ENCODE data around the gene TNIK. TPM values are rescaled to one million over a fixed set of nuclear protein-coding genes. Genes with fewer than 3 reads are reported as not detected.

Gene TNIK
- total RNA-seq (2014; rRNA removed; shearing (Covaris generic)) = 5.8 and 6.7 TPM in 2 replicates

DNA sequence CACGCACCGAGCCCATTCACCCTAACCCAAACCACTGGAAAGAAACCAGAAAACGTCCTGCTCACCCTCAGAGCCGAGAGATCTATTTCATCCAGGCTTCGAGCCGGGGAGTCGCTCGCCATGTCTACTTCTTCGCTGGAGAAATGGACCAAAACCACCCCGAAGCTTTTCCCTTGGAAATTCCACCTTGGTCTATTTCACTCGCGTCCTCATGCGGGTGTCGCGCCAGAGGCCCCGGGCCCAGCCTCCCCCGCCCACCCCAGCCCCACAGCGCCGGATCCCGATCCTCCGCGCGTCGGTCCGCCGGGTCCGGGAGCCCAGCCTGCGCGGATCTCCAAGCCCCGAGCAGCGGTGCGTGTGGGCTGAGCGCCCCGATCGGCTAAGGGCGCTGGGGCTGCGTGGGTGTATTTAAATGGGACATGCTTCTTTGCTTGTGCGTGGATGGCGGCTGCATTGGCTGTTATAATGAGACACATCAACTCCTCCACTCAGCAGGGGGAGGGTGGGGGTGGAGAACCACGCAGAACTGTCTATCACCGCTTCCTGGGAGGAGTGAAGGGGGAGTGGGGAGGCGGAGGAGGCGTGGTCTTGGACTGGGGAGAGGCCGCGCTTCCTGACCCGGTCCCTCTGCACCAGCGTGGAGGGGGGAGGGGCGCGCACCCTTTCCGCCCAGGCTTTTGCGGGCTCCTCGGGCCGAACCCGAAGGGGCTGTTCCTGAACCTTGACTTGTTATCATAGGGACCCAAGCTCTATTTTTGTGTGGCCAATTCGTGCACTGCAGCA lies at the start of gene TNIK:
Gene TNIK (minus strand): TSS at position 464 of the 783 bp plus-strand sequence. CDS start 342 bp downstream, at position 122.
- peak; percentile 92 for DNase-seq (ENCODE audit: low read depth)

DNA sequence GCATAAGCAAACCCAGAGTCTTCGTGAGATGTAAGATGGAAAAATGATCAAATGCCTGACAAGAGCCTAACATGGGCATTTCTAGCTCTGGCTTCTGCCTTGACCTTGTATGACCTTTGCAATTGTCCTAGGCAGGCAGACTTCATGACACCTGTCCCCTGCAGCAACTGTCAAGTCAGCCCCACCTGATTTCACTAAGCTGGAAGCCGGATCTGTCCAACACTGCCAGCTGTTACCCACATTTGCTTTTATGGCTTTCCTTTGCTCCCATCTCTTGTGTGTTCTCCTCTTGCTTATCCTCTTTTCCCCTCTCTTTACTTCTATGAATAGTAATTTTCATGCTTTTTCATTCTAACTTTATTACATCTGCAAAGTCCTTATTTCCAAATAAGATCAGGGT lies 48.5 kb upstream of the TNIK start:
- no peak for DNase-seq (ENCODE audit: low read depth)

DNA sequence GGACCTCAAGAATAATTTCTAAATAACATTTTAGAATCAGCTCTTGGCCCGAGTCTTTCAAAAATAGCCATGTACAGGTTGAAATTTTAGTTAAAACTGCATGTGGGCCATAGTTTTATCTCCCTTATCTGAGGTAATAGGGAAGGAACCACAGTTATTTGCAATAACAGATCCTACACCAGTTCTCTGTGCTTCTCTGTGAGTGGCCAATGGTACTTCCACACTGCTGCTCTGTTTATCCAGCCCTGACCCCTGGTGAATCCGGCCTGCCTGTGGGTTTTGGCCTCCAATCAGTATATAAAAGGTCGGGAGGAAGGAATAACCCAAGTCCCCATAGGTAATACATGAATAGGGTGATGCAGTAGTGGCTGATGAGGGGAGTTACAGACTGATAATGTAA lies 48.0 kb upstream of the TNIK start:
- DNase-seq (ENCODE audit: low read depth) = no peak

DNA sequence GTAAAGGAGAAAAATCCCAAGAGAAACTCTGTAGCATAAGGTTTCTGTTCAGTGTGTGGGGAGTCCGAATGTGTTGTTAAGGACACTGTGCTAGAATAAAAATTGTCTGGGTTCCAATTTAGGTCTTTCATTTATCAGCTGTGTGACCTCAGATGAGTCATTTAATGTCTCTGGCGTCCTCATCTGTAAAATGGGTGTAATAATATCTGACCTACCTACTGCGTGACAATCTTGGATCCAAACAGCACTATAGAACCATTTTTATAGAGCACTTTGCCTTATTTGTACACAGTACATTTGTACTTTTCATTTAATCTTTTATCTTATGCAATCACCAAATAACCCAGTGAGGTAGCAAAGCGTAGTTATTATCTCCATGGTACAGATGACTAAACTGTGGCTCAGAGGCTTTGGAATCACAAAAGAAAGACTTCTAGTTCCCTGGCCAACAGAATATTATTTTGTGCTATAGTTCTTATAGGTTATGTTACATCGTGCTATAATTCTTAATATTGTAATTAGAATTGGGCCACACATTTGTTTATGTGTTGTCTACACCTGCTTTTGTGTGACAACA lies 46.6 kb upstream of the TNIK start:
- DNase-seq (ENCODE audit: low read depth) = no peak

DNA sequence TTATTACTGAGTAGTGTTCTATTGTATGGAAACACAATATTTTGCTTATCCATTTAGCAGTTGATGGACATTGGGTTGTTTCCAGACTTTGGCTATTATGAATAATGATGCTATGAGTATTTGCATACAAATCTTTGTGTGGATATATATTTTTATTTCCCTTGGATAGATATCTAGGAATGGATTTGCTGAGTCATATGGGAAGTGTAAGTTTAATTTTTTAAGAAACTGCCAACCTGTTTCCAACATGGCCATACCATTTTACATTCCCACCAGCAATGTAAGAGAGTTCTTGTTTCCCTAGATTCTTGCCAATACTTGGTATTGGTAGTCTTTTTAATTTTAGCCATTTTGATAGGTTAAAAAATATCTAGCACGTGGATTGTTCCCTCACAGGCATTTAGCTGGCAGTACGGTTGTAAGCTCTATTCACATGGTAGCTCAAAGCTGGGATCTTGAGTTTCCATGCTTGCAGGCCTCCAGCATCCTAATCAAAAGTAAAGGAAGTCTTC lies 45.7 kb upstream of the TNIK start:
- DNase-seq (ENCODE audit: low read depth) = no peak

DNA sequence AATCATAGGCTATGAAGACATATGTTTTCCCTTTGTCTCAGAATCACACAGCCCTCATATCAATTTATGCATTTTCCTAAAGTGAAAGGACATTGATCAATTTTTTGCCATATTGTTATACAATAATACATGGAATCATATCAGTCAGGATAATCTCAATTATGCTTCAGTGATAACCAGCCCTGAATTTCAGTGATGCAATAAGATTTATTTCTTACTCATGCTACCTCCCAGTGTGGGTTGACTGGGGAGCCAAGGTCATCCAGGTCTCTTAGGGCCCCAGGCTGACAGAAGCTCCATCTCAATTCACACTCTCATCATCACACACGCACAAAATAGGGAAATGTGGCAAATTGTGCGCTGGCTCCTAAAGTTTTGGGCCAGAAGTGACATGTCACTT lies 44.2 kb upstream of the TNIK start:
- no peak for DNase-seq (ENCODE audit: low read depth)

DNA sequence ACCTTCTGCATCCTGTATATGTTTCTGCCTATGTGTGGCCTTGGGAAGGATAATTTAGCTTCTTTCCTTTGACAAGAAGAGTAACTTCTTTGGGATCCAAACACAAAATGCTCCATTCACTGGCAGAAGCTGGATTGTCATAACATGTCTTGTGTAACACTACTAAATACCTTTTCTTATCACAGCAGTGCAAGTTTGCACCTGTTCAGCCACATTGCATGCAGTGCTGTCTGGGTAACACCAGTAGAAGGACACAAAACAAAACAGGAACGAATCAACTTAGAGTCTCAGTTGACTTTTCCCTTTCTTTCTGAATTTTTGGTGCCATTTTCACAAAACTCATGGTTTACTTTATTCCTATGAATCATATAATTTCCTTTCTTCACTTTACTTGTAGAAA lies 43.6 kb upstream of the TNIK start:
- DNase-seq (ENCODE audit: low read depth) = no peak

DNA sequence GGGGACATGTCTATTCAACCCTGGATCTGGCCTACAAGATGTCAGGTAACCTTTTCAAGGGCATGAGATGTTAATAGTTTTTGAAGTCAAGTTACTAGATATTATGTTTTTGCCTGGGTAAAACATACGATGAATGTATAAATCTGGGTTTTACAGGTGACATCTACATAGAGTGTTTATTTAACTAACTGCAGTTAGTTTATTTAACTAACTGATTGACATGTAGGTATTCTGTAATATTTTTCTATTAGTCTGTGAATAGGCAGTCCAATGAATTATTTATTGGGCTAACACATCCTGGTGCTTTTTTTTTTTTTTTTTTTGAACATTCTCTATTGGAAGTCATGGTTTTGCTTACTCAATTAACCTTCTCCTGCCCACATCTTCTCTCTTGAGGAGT lies 38.7 kb upstream of the TNIK start:
- DNase-seq (ENCODE audit: low read depth) = no peak

DNA sequence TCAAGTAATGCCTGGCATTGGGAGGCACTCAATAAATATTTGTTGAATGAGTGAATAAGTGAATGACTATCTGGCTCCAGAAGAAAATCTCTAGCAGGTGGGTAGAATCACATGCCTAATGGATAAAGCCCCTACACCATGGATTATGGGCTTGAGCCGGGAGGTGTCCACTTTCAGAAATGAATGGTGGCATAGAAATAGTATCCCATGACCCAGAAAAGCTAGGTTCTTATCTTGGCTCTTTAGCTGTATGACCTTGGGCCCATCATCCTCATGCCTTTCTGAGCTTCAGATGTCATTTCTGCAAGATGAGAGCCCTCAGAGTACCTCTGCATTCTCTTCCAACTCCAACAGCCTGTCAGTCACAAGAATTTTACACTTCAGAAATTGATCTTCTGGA lies 37.3 kb upstream of the TNIK start:
- DNase-seq (ENCODE audit: low read depth) = no peak

DNA sequence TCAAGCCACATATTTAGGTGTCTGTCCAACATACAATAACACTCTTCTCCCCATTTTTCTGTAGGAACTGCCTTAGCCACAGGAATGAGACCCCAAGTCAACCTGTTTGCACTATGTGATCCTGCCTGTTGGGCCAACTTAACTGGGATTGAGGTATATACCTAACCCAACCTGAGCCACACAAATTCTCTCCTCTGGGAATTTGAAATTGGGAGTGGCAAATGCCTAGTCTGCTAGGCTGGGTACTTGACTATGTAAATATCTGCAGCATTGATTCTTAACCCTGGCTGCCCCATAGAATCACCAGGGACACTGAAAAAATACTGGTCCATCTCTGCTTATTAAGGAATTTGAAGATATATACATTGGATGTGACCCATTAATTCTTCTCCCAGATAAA lies 35.2 kb upstream of the TNIK start:
- DNase-seq (ENCODE audit: low read depth) = no peak

DNA sequence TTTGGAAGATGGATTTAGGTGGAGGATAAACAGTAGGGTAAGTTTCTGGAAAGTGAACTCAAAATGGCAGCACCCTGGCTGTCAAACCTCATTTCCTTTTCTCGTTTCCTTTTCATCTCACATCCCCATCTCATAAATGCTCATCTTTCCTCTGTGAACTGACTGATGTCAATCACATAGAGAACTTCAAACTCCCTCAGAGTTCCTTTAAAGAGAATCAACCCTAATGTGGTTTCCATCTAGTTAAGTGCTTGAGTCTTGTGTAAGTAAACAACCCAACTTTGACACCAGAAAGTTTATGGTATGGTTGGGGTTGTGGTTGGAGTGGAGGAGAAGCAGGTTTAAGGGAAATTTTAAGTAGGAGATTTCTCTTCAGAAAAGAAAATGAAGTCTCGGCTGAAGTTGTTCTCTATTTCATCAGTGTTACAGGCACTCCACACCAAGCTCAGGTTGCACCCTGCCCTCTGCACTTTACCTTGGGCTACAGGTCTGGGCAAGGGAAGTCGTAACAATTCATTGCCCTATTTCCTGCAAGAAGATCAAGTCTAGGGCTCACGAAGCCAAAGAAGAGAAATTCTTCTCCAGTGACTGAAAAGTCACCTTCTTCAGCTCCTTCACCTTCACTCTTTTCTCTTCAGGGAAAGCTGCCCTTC lies 34.4 kb upstream of the TNIK start:
- DNase-seq (ENCODE audit: low read depth) = no peak

DNA sequence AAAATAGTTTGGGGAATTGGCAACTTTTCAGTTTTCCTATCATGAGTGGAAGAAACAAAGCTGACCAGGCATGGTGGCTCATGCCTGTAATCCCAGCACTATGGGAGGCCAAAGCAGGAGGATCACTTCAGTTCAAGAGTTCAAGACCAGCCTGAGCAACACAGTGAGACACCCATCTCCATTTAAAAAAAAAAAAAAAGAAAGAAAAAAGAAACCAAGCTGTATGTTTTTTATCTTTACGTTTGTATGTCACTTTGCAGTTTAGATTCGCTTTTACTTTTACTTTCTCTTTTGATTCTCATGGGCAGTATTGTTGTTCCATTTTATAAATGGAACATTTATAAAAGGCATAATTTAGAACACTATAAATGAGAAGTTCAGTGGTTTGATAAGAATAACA lies 31.2 kb upstream of the TNIK start:
- DNase-seq (ENCODE audit: low read depth) = peak; percentile 11

DNA sequence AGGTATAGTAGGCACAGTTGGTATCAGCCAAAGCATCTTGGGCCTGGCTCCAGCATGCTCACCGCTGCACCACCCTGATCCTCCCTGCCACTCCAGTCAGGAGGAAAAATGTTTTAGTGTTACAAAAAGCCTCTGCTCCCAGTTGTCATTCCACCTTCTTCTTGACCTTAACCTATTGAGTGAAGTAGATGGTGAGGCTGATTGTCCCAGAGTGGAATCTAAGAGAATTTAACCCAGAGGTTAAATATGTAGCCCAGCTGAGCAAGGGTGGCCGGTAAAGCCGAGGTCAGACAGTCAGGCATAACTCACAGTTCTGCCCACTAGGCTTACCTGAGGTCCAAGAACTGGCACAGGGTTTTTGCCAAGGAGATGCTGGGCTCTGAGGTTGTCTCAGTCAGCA lies 30.7 kb upstream of the TNIK start:
- no peak for DNase-seq (ENCODE audit: low read depth)

DNA sequence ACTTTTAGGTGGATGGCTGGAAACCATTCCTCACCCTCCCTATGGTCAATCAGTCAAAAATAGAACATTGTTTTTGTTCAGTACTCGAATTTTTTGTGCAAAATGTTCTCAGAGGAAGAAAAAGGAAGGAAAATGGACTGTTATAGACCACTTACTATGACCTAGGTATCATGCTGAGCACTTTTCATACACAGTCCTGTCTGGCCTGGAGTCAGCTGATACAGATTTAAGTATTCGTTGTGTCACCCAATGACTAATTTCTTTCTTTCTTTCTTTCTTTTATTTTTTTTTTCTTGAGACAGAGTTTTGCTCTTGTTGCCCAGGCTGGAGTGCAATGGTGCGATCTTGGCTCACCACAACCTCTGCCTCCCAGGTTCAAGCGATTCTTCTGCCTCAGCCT lies 29.1 kb upstream of the TNIK start:
- DNase-seq (ENCODE audit: low read depth) = no peak

DNA sequence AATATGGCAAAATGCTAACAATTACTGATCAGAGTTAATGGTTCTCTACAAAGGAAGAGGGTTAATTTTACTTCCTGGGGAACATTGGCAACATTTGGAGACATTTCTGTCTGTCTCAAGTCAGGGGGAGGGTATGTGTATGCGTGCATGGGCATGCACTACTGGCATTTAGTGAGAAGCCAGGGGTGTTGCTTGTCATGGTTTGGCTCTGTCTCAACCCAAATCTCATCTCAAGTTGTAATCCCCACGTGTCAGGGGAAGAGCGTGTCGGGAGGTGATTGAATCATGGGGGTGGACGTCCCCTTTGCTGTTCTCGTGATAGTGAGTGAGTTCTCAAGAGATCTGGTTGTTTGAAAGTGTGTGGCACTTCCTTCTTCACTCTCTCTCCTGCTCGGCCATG lies 28.3 kb upstream of the TNIK start:
- DNase-seq (ENCODE audit: low read depth) = no peak

DNA sequence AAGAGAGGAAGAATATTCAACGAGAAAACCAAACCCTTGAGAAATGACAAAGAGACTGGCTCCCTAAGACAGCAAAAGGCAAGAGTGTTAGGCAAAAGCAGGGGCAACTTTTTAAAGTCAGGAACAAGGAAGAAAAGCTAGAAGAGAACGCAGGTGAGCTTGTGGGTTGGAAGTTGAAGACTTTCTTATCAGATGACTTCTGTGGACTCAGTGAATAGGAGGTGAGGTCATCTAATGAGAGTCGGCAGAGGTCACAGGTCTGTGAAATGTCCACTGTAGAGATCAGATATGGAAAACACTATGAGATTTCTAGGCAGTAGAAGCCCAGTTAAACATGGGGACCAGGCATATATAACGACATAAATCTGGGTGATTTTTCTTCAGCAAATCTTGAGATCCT lies 27.2 kb upstream of the TNIK start:
- DNase-seq (ENCODE audit: low read depth) = no peak

DNA sequence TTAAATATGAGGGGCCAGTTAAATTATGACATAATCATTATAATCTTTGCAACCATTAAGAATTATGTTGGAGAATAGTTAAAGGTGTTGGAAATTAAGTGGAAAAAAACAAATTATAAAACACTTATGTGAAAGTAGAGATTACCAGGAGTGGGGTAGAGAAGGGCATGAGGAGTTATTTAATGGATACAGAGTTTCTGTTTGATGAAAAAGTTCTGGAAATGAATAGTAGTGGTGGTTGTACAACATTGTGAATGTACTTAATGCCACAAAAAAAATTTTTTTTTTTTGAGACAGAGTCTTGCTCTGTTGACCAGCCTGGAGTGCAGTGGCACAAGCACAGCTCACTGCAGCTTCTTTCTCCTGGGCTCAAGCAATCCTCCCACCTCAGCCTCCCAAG lies 25.1 kb upstream of the TNIK start:
- no peak for DNase-seq (ENCODE audit: low read depth)

DNA sequence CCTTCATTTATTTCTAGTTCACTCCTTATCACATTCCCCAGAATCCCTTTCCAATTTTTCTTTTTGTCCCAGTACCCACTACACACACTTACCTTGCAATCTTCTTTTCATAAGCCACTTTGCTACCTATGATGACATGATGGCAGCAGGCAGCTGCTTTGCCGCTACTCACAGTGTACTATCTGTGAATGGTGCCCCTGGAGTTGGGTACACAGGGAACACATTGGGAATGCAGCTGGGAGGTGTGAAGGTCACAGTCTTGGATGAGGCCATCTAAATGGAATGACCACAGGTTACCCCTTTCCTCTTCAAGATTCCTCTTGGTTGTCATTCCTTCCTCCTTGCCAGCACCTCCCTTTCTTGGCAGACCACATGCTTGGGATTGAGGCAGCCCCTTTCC lies 20.8 kb upstream of the TNIK start:
- DNase-seq (ENCODE audit: low read depth) = no peak

DNA sequence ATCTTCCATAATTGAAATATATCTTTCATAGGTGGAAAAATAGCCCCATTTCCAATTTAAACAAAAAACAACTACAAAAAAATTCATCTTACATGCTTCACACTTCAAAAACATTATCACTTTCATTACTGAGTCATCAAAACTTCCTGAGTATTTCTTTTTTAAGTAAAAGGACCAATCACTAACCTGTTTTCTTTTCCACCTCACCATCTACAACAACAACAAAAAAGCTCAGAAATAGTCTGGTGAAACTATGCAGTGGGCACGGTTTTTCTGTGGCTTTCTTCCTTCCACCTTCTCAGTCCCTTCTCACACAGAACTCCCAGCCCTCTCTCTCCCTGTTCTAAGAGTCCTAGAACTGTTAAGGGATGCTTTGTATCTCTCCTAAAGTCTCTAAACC lies 20.3 kb upstream of the TNIK start:
- DNase-seq (ENCODE audit: low read depth) = no peak

DNA sequence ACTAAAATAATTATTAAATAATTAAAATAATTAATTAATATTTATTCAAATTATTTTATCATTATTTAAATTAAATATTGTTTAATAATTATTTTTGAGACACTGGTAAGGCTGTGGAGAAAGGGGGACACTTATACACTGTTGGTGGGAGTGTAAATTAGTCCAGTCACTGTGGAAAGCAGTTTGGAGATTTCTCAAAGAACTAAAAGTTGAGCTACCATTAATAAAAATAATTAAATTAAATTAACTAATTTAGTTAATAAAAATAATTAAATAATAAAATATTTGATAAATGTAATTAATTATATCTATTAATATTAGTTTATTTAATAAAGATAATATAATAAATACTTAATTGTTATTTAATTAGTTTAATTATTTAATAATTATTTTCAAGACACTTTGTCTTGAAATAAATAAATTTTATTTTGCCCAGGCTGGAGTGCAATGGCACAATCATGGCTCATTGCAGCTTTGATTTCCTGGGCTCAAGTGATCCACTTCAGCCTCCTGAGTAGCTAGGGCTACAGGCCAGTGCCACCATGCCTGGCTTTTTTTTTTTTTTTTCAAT lies 16.4 kb upstream of the TNIK start:
- DNase-seq (ENCODE audit: low read depth) = no peak

DNA sequence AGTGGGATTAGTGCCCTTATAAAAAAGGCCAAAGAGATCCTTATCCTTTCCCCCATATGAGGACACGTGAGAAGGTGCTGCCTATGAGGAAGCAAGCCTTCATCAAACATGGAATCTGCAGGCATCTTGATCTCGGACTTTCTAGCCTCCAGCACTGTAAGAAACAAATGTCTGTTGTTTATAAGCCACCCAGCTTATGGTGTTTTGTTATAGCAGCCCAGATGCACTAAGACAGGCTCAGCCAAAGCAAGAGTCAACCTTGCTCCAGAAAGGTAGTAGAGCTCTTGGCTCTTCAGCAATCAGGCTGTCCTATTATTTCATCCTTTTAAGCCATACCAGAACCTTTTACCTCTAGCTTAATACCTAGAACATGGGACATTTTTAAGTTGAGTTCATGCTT lies 12.3 kb upstream of the TNIK start:
- DNase-seq (ENCODE audit: low read depth) = no peak

DNA sequence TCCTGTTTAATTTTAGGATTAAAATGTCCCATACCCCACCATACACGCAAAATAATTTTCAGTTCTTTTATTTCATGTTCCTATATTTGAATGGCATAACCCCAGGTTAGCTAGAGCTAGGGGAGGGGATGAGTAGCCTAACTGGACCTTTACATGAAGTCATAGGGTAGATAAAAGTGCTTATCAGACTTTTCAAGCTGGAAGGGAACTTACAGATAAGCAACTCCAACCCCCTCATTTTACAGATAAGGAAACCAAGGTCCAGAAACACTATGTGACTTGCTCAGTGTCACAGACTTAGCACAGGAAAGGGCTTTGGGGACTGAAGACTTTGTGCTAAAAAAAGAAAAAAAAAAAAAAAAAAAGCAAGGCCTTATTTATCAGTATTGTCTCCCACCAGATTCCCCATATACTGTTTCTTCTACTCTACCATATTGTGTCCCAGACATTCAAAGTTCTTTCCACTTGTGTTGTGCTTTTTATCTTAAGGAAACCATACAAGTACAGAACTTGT lies 10.6 kb upstream of the TNIK start:
- DNase-seq (ENCODE audit: low read depth) = no peak

DNA sequence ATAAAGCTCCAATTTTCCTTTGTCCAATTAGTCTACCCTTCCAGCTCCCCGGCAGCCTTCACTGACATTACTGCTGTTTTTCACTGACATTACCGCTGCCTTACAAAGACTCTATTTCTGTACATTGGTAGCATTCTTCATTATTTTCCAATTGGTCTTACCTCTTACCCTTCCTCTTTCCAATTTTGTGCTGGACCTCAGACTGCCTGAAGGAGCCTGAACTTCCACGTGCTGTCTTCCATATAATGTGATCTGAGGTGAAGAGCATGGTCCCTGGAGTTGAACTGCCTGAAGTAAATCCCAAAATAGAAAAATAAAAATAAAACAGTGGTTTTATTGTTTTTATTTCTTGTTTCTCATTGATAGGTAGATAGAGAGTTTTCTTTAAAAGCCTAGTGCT lies 9.2 kb upstream of the TNIK start:
- no peak for DNase-seq (ENCODE audit: low read depth)
